SK-N-SH (cell line): Measurements from ENCODE around the gene EIF4G2.

Experiments
- FOSL2 ChIP-seq: IDR thresholded peaks from 2 replicates; pipeline ENCODE4 v1.4.0; 2012; ENCODE audit warnings: low read depth, mild to moderate bottlenecking, moderate library complexity, borderline replicate concordance
- MXI1 ChIP-seq: IDR thresholded peaks from 2 replicates; pipeline ENCODE4 v1.6.1; 2012; ENCODE audit warnings: mild to moderate bottlenecking, low read depth, low read length, improper control_type of control experiment
- NFIC ChIP-seq: IDR thresholded peaks from 2 replicates; pipeline ENCODE4 v1.4.0; 2012; ENCODE audit warnings: borderline replicate concordance
- POLR2AphosphoS5 ChIP-seq: IDR thresholded peaks from 2 replicates; pipeline ENCODE4 v1.6.1; 2012; ENCODE audit warnings: low read depth, low read length
- RAD21 ChIP-seq: IDR thresholded peaks from 2 replicates; pipeline ENCODE4 v1.6.1; 2012; ENCODE audit warnings: mild to moderate bottlenecking, low read length
- RFX5 ChIP-seq: IDR thresholded peaks from 2 replicates; pipeline ENCODE4 v1.6.1; 2012; ENCODE audit warnings: mild to moderate bottlenecking, improper control_type of control experiment, low read length
- SIN3A ChIP-seq: IDR thresholded peaks from 2 replicates; pipeline ENCODE4 v1.6.1; 2012; ENCODE audit warnings: low read depth, mild to moderate bottlenecking, low read length, moderate library complexity, borderline replicate concordance
- TCF12 ChIP-seq: IDR thresholded peaks from 2 replicates; pipeline ENCODE4 v1.4.0; 2012
- TEAD4 ChIP-seq: IDR thresholded peaks from 2 replicates; pipeline ENCODE4 v1.4.0; 2012; ENCODE audit warnings: mild to moderate bottlenecking, borderline replicate concordance; ENCODE audit not compliant: insufficient read depth
- TF ChIP-seq, protein P1 (sequence below): fragments of 200-600 bp; sonication (generic); IDR thresholded peaks from 2 replicates; pipeline ENCODE4 v1.6.1; 2017; ENCODE audit warnings: antibody characterized with exemption, mild to moderate bottlenecking, moderate library complexity
- TF ChIP-seq, protein P2 (sequence below): fragments of 150-350 bp; IDR thresholded peaks from 2 replicates; pipeline ENCODE4 v1.6.1; 2017; ENCODE audit warnings: antibody characterized with exemption, low read length, low read depth, borderline replicate concordance
- TF ChIP-seq, protein P3 (sequence below): IDR thresholded peaks from 2 replicates; pipeline ENCODE4 v1.4.0; 2012; ENCODE audit warnings: low read depth

DNA sequence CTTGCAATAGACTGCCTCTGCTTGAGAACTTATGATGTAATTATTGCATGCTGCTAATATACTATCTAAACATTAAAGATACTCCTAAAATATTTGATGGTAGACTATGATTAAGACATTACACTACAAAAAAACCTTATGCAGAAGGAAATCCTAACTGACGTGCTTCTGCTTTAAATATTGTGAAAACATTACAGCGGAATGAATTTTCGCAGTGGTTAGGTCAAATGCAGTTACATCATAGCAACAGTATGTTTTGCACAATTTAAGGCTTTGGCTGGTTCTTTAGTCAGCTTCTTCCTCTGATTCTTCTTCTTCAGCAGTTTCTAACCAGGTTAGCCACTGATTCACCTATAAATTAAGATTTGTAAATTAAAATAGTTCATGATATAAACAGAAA, 11.2 kb downstream of the EIF4G2 start:
- TF ChIP-seq POLR2AphosphoS5 (no peak), FOSL2 (no peak), SIN3A (no peak), NFIC (no peak), RAD21 (no peak), MXI1 (no peak), RFX5 (no peak), TCF12 (no peak), TEAD4 (no peak)
- TF ChIP-seq, protein P1, sequence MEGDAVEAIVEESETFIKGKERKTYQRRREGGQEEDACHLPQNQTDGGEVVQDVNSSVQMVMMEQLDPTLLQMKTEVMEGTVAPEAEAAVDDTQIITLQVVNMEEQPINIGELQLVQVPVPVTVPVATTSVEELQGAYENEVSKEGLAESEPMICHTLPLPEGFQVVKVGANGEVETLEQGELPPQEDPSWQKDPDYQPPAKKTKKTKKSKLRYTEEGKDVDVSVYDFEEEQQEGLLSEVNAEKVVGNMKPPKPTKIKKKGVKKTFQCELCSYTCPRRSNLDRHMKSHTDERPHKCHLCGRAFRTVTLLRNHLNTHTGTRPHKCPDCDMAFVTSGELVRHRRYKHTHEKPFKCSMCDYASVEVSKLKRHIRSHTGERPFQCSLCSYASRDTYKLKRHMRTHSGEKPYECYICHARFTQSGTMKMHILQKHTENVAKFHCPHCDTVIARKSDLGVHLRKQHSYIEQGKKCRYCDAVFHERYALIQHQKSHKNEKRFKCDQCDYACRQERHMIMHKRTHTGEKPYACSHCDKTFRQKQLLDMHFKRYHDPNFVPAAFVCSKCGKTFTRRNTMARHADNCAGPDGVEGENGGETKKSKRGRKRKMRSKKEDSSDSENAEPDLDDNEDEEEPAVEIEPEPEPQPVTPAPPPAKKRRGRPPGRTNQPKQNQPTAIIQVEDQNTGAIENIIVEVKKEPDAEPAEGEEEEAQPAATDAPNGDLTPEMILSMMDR: no peak
- TF ChIP-seq, protein P2, sequence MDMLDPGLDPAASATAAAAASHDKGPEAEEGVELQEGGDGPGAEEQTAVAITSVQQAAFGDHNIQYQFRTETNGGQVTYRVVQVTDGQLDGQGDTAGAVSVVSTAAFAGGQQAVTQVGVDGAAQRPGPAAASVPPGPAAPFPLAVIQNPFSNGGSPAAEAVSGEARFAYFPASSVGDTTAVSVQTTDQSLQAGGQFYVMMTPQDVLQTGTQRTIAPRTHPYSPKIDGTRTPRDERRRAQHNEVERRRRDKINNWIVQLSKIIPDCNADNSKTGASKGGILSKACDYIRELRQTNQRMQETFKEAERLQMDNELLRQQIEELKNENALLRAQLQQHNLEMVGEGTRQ: no peak
- TF ChIP-seq, protein P3, sequence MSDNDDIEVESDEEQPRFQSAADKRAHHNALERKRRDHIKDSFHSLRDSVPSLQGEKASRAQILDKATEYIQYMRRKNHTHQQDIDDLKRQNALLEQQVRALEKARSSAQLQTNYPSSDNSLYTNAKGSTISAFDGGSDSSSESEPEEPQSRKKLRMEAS: no peak
